PC-9 (cell line): ENCODE measurements around the gene TTLL13. TPM values are rescaled to one million over a fixed set of nuclear protein-coding genes. Genes with fewer than 3 reads are reported as not detected.
"Not testable (repeated sequence)": the region's sequence is repeated elsewhere in the genome, so short reads cannot be mapped to it uniquely, and the experiment has no call there.

Experiments
- BruUV-seq: library from RNA; stranded (reverse); fragments of 400-500 nt; replicated peaks from 2 replicates; lab custom pipeline; 2021; lab: Mats Ljungman, UMichigan
- CTCF ChIA-PET: fragments of 300-600 bp; sonication (Branson Sonifier 250); formaldehyde crosslinking; loops from one replicate; lab custom pipeline; 2022; ENCODE audit warnings: antibody characterized with exemption; lab: Charles Lee
- POLR2A ChIA-PET: fragments of 300-600 bp; sonication (Branson Sonifier 250); formaldehyde crosslinking; loops from one replicate; lab custom pipeline; 2022; ENCODE audit warnings: antibody characterized with exemption; ENCODE audit not compliant: unreplicated experiment; lab: Charles Lee
- DNase-seq, 2 experiments: peaks; one replicate each; pipeline versions ENCODE4 v3.0.0 to v3.0.0-alpha.2; 2015 to 2022; ENCODE audit warnings: mixed read lengths in 1 of 2
- H2AFZ ChIP-seq: fragments of 200-600 bp; sonication (generic); 2 replicates; pipeline ENCODE4 v1.8.1; 2017; ENCODE audit warnings: antibody characterized with exemption
- H3F3A ChIP-seq: fragments of 200-600 bp; sonication (generic); 2 replicates; pipeline ENCODE4 v1.8.1; 2017; ENCODE audit warnings: antibody characterized with exemption, mild to moderate bottlenecking, low read depth; ENCODE audit not compliant: insufficient read depth
- H3K27ac ChIP-seq: fragments of 200-600 bp; sonication (generic); 2 replicates; pipeline ENCODE4 v1.6.1; 2016; ENCODE audit warnings: mixed run types
- H3K27me3 ChIP-seq: fragments of 200-600 bp; sonication (generic); 2 replicates; pipeline ENCODE4 v1.6.1; 2016; ENCODE audit warnings: low read depth, mixed run types; ENCODE audit not compliant: insufficient read depth
- H3K36me3 ChIP-seq: fragments of 200-600 bp; sonication (generic); 2 replicates; pipeline ENCODE4 v1.6.1; 2016; ENCODE audit warnings: low read depth, mixed run types
- H3K4me1 ChIP-seq: fragments of 200-600 bp; sonication (generic); replicated peaks from 2 replicates; pipeline ENCODE4 v1.6.1; 2016; ENCODE audit warnings: mixed run types; ENCODE audit not compliant: insufficient read depth
- H3K4me2 ChIP-seq: fragments of 200-600 bp; sonication (generic); 2 replicates; pipeline ENCODE4 v1.6.1; 2017; ENCODE audit warnings: mixed run types
- H3K4me3 ChIP-seq: fragments of 200-600 bp; sonication (generic); 2 replicates; pipeline ENCODE4 v1.6.1; 2016; ENCODE audit warnings: mixed run types
- H3K79me2 ChIP-seq: fragments of 200-600 bp; sonication (generic); 2 replicates; pipeline ENCODE4 v1.6.1; 2017; ENCODE audit warnings: low read depth, mixed run types
- H3K9me2 ChIP-seq: fragments of 200-600 bp; sonication (generic); 2 replicates; pipeline ENCODE4 v1.8.1; 2017; ENCODE audit warnings: mild to moderate bottlenecking; ENCODE audit not compliant: insufficient read depth
- H3K9me3 ChIP-seq: fragments of 200-600 bp; sonication (generic); 2 replicates; pipeline ENCODE4 v1.8.1; 2016; ENCODE audit warnings: low read depth; ENCODE audit not compliant: insufficient read depth
- H4K20me1 ChIP-seq: fragments of 200-600 bp; sonication (generic); 2 replicates; pipeline ENCODE4 v1.8.1; 2017; ENCODE audit not compliant: insufficient read depth
- CTCF ChIP-seq: fragments of 200-600 bp; sonication (generic); conservative IDR thresholded peaks from 2 replicates; pipeline ENCODE4 v1.6.1; 2017; ENCODE audit warnings: mixed run types, antibody characterized with exemption, mild to moderate bottlenecking, moderate library complexity
- EZH2 ChIP-seq: fragments of 200-600 bp; sonication (generic); IDR thresholded peaks from 2 replicates; pipeline ENCODE4 v1.8.0; 2017; ENCODE audit warnings: antibody characterized with exemption, low read depth
- intact Hi-C: fragments of 100-400 bp; cut with micrococcal nuclease; formaldehyde crosslinking; loops from one replicate; pipeline ENCODE4 v1.10.0; 2022; ENCODE audit not compliant: unreplicated experiment
- total RNA-seq: library from RNA; stranded (reverse); gene quantifications from 2 replicates; pipeline ENCODE4 v1.2.3, GENCODE V29; 2021

The TTLL13 gene
- total RNA-seq, 1 experiment from 2014 or later, result 0.96 TPM

- no peak overlapping the region; the same call in 1 of the 2 replicates for H3K4me2 ChIP-seq
- no peak overlapping the region for H3K4me3 ChIP-seq
- no peaks in the 10 kb centered on the region for H3K79me2 ChIP-seq
- no peaks in the 10 kb centered on the region for H3K27me3 ChIP-seq
- H3K9me3 ChIP-seq, result no peaks in the 10 kb centered on the region
- ChIA-PET CTCF (interaction anchor here (0.6 to 1.5 kb wide), 6 partner anchors 188 to 739 kb away, joined by 3 to 6 read pairs (median 4); partner anchors contain the start of gene HDDC3), POLR2A (no interaction called here)
- intact Hi-C loops, result no loop called here
- no peaks in the 10 kb centered on the region for H3K36me3 ChIP-seq
- DNase-seq, result no peak
- H3F3A ChIP-seq, result peaks cover 5% of the 10 kb centered on the region; the same call in 1 of the 2 replicates
- no peak for TF ChIP-seq EZH2
- TF ChIP-seq CTCF, result no peak
- H2AFZ ChIP-seq, result no peak overlapping the region
- no TSS peak for BruUV-seq
- no peaks in the 10 kb centered on the region for H4K20me1 ChIP-seq
- no peak overlapping the region for H3K27ac ChIP-seq
- H3K9me2 ChIP-seq, result no peaks in the 10 kb centered on the region
- H3K4me1 ChIP-seq, result peaks cover 4% of the 10 kb centered on the region; the same call in 1 of the 2 replicates
Measured at GRCh38 chr15:90294159-90294558, 44.8 kb downstream of the TTLL13 start.

GRCh38 chr15:90294601-90295269, 45.4 kb downstream of the TTLL13 start:
- Histone ChIP-seq H3K9me3 (no peaks in the 10 kb centered on the region), H3K4me3 (no peak overlapping the region), H3K79me2 (no peaks in the 10 kb centered on the region), H3K4me1 (peaks cover 4% of the 10 kb centered on the region; the same call in 1 of the 2 replicates), H3K36me3 (no peaks in the 10 kb centered on the region), H3K27ac (no peak overlapping the region), H3K9me2 (no peaks in the 10 kb centered on the region), H3K4me2 (no peak overlapping the region), H3K27me3 (no peaks in the 10 kb centered on the region), H2AFZ (no peak overlapping the region), H4K20me1 (no peaks in the 10 kb centered on the region), H3F3A (peaks cover 2% of the 10 kb centered on the region; the same call in 1 of the 2 replicates)
- no TSS peak for BruUV-seq
- intact Hi-C loops, result no loop called here
- TF ChIP-seq EZH2, result no peak
- ChIA-PET POLR2A (no interaction called here), CTCF (no interaction called here)
- DNase-seq, result no peak

- Histone ChIP-seq H3K9me2 (no peaks in the 10 kb centered on the region), H3K4me1 (peaks cover 4% of the 10 kb centered on the region; the same call in 1 of the 2 replicates), H3K27me3 (no peaks in the 10 kb centered on the region), H3K9me3 (no peaks in the 10 kb centered on the region), H2AFZ (no peak overlapping the region), H4K20me1 (no peaks in the 10 kb centered on the region), H3F3A (peaks cover 2% of the 10 kb centered on the region; the same call in 1 of the 2 replicates), H3K4me2 (no peak overlapping the region), H3K36me3 (no peaks in the 10 kb centered on the region), H3K27ac (no peak overlapping the region), H3K79me2 (no peaks in the 10 kb centered on the region), H3K4me3 (no peak overlapping the region)
- no peak for DNase-seq
- POLR2A ChIA-PET, result no interaction called here
- intact Hi-C loops, result no loop called here
- TF ChIP-seq EZH2 (no peak), CTCF (no peak)
- no TSS peak for BruUV-seq
- CTCF ChIA-PET, result no interaction called here
Measured at GRCh38 chr15:90295270-90295648, 45.9 kb downstream of the TTLL13 start.

- H4K20me1 ChIP-seq, H3K27ac ChIP-seq, intact Hi-C loops, H3K79me2 ChIP-seq, H3K9me2 ChIP-seq, H3K4me2 ChIP-seq, BruUV-seq, H3K36me3 ChIP-seq, H3K27me3 ChIP-seq, H3F3A ChIP-seq, H3K4me1 ChIP-seq, DNase-seq, H3K9me3 ChIP-seq, H3K4me3 ChIP-seq: not testable (repeated sequence)
- H2AFZ ChIP-seq, result peak overlapping the region; percentile 39; the same call in 1 of the 2 replicates
- ChIA-PET POLR2A (interaction anchor here (0.7 kb wide), 1 partner anchor 421 kb away, joined by 3 read pairs; the partner anchor contains the start of gene BLM), CTCF (interaction anchor here (0.6 kb wide), 1 partner anchor 587 kb away, joined by 4 read pairs; no protein-coding TSS in a partner anchor)
Measured at GRCh38 chr15:90296316-90296884, 47.0 kb downstream of the TTLL13 start.
